ENCODE measurements around the gene OR2A5. TPM values are rescaled to one million over a fixed set of nuclear protein-coding genes. Genes with fewer than 3 reads are reported as not detected.

The OR2A5 gene
- total and polyA plus RNA-seq, 12 donors: not detected

DNA sequence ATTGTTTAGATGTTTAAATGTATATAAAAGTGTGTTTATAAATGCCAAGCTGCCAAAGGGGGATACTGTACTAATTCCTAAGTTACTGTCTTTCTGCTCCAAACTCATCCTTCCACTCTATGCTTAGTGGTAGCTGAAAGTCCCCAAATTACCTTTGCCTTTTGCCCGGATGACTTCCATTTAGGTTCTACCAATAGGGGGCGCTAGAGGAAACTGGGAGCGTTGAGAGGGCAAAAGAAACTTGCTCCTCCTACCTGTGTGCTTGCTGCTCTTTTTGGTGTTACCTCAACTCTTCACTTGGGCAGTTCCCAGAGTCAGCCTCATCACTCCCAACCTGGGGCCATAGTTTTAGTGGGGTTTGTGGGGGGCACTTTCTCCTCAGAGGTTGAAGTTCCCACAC lies 15.0 kb downstream of the OR2A5 start:
- peak in 1 of 9 donors; percentile 14 for TF ChIP-seq CTCF (IDR thresholded peaks at IDR 0.05)
- no peak overlapping the region for H3K27ac ChIP-seq
- intact Hi-C loops (cut with DNase I): no loop called here
- H3K4me3 ChIP-seq: no peak overlapping the region
- no peak for DNase-seq
- ATAC-seq: no peak
- 42 to 54% methylated on average over 3 of the region's 3 CpGs for WGBS, 2 donors
- no peaks in the 10 kb centered on the region for H3K36me3 ChIP-seq
- H3K9me3 ChIP-seq: peaks cover 0 to 20% (median 0%) of the 10 kb centered on the region in 11 donors
- no peaks in the 10 kb centered on the region for H3K4me1 ChIP-seq
- no peaks in the 10 kb centered on the region for H3K27me3 ChIP-seq

DNA sequence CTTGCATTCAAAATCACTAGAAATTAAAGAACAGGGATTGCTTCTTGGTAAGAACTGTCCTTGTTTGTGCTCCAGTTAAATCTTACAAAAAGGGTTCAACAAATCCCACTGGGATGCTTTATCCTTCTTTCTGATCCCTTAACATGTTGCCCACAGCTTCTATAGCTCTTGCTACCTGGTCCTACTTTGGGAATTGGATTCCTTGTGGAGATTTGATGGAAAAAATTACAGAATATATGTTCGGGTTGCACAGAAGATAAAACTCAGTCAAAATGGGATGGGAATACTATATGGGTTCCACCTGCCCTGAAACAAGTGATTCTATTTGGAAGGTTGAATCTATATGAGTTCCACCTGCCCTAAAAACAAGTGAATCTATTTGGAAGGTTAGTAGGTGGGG lies 20.8 kb downstream of the OR2A5 start, which contains the start of gene OR2A25:
Gene OR2A25, plus strand, starts transcription at position 301 of the 400 bp plus-strand sequence. CDS start 4,409 bp downstream, outside the sequence.
- Histone ChIP-seq H3K36me3 (no peaks in the 10 kb centered on the region), H3K27ac (no peak within 1 kb of the TSS), H3K4me3 (no peak within 1 kb of the TSS), H3K27me3 (no peaks in the 10 kb centered on the region), H3K9me3 (peaks cover 0 to 9% (median 0%) of the 10 kb centered on the region in 11 donors), H3K4me1 (no peaks in the 10 kb centered on the region)
- no peak for TF ChIP-seq CTCF (IDR thresholded peaks at IDR 0.05)
- 70 to 75% methylated on average over 1 of the region's 1 CpG for WGBS, 2 donors
- DNase-seq (no peak), ATAC-seq (no peak)
- intact Hi-C loops (cut with DNase I): no loop called here

DNA sequence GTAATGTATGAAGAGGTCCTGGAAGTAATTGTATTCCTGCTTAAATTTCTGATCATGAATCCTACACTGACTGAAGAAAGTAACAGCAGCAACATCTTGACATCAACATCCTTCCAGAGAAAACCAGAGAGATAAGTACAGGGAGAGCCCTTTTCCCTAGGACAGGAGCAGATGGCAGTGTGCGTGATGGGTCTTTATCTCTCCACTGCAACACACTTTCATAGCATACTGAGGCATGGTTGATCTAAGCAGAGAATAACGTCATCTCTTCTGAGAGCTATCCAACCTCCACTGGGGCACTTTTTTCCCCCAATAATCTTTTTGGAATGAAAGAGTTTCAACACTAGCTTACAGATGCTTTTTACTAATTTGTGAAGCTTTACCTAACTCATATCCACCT lies 21.2 kb downstream of the OR2A5 start:
- no peaks in the 10 kb centered on the region for H3K36me3 ChIP-seq

GRCh38 chr7:144074374-144074773 lies 25.6 kb downstream of the OR2A5 start:
- TF ChIP-seq CTCF (IDR thresholded peaks at IDR 0.05): no peak
- 89 to 90% methylated on average over 8 of the region's 8 CpGs for WGBS, 2 donors
- ATAC-seq (no peak), DNase-seq (no peak)
- Histone ChIP-seq H3K27me3 (no peaks in the 10 kb centered on the region), H3K27ac (no peak overlapping the region), H3K9me3 (no peaks in the 10 kb centered on the region), H3K4me1 (no peaks in the 10 kb centered on the region), H3K4me3 (no peak overlapping the region), H3K36me3 (no peaks in the 10 kb centered on the region)
- intact Hi-C loops (cut with DNase I): no loop called here

More for the DNA sequence above, 21.2 kb downstream of the OR2A5 start:
- H3K4me3 ChIP-seq: no peak overlapping the region
- peaks cover 0 to 9% (median 0%) of the 10 kb centered on the region in 11 donors for H3K9me3 ChIP-seq
- no peak overlapping the region for H3K27ac ChIP-seq
- no peak for TF ChIP-seq CTCF (IDR thresholded peaks at IDR 0.05)
- no peaks in the 10 kb centered on the region for H3K27me3 ChIP-seq
- H3K4me1 ChIP-seq: no peaks in the 10 kb centered on the region
- no peak for ATAC-seq
- DNase-seq: no peak
- WGBS, 2 donors: 45 to 46% methylated on average over 2 of the region's 2 CpGs
- intact Hi-C loops (cut with DNase I): no loop called here

All from heart right ventricle (tissue), 16 donors.